Mesendoderm (in vitro differentiated cells): ENCODE measurements around the gene TXNDC11.

ENCODE experiments used
- DNase-seq: peaks from one replicate; pipeline ENCODE4 v3.0.0; 2013
- H2AK5ac ChIP-seq: 2 replicates; pipeline ENCODE4 v1.6.1; 2013; ENCODE audit warnings: low read length, inconsistent platforms
- H2BK120ac ChIP-seq: 2 replicates; pipeline ENCODE4 v1.6.1; 2013; ENCODE audit warnings: low read depth, mild to moderate bottlenecking, low read length, moderate library complexity, mixed read lengths
- H2BK15ac ChIP-seq: replicated peaks from 2 replicates; pipeline ENCODE4 v1.6.1; 2013; ENCODE audit warnings: low read depth, mild to moderate bottlenecking, moderate library complexity
- H2BK5ac ChIP-seq: 2 replicates; pipeline ENCODE4 v1.6.1; 2013; ENCODE audit warnings: low read length, inconsistent platforms
- H3K18ac ChIP-seq: 2 replicates; pipeline ENCODE4 v1.6.1; 2013; ENCODE audit warnings: mild to moderate bottlenecking, low read length, mixed read lengths
- H3K23ac ChIP-seq: one replicate; pipeline ENCODE4 v1.6.1; 2013; ENCODE audit warnings: low read length
- H3K27ac ChIP-seq: 2 replicates; pipeline ENCODE4 v1.5.1; 2013; ENCODE audit warnings: low read depth, mild to moderate bottlenecking, inconsistent platforms, low read length, moderate library complexity
- H3K27me3 ChIP-seq: 2 replicates; pipeline ENCODE4 v1.6.1; 2013; ENCODE audit warnings: low read length, control low read depth, mild to moderate bottlenecking, inconsistent platforms; ENCODE audit not compliant: insufficient read depth, poor library complexity
- H3K36me3 ChIP-seq: 2 replicates; pipeline ENCODE4 v1.6.1; 2013; ENCODE audit warnings: low read length, inconsistent platforms; ENCODE audit not compliant: control insufficient read depth, insufficient read depth
- H3K4ac ChIP-seq: one replicate; pipeline ENCODE4 v1.6.1; 2013; ENCODE audit warnings: low read depth, mild to moderate bottlenecking, low read length, moderate library complexity
- H3K4me1 ChIP-seq: 2 replicates; pipeline ENCODE4 v1.6.1; 2013; ENCODE audit warnings: low read depth, low read length, inconsistent platforms; ENCODE audit not compliant: control insufficient read depth
- H3K4me2 ChIP-seq: 2 replicates; pipeline ENCODE4 v1.6.1; 2013; ENCODE audit warnings: low read length
- H3K4me3 ChIP-seq: 2 replicates; pipeline ENCODE4 v1.5.1; 2013; ENCODE audit warnings: mild to moderate bottlenecking, low read length
- H3K56ac ChIP-seq: one replicate; pipeline ENCODE4 v1.6.1; 2013; ENCODE audit warnings: low read length
- H3K79me1 ChIP-seq: 2 replicates; pipeline ENCODE4 v1.6.1; 2013; ENCODE audit warnings: low read length, inconsistent platforms
- H3K79me2 ChIP-seq: 2 replicates; pipeline ENCODE4 v1.6.1; 2013; ENCODE audit warnings: mild to moderate bottlenecking, low read length; ENCODE audit not compliant: control insufficient read depth, insufficient read depth
- H3K9ac ChIP-seq: 2 replicates; pipeline ENCODE4 v1.6.1; 2013; ENCODE audit warnings: low read length, inconsistent platforms
- H4K5ac ChIP-seq: one replicate; pipeline ENCODE4 v1.6.1; 2013; ENCODE audit warnings: low read length
- H4K8ac ChIP-seq: one replicate; pipeline ENCODE4 v1.6.1; 2013; ENCODE audit warnings: low read depth, mild to moderate bottlenecking, control low read depth, low read length, moderate library complexity
- WGBS: extraction: QIAGEN DNeasy Blood & Tissue Kit; methylation state at CpG from one replicate; pipeline ENCODE4 v1.1.7; 2013; ENCODE audit warnings: low lambda C conversion rate, missing lambda C conversion rate; ENCODE audit not compliant: insufficient coverage; ENCODE audit errors: extremely low coverage; 5-methylcytosine and 5-hydroxymethylcytosine counted together

The TXNDC11 gene

DNA sequence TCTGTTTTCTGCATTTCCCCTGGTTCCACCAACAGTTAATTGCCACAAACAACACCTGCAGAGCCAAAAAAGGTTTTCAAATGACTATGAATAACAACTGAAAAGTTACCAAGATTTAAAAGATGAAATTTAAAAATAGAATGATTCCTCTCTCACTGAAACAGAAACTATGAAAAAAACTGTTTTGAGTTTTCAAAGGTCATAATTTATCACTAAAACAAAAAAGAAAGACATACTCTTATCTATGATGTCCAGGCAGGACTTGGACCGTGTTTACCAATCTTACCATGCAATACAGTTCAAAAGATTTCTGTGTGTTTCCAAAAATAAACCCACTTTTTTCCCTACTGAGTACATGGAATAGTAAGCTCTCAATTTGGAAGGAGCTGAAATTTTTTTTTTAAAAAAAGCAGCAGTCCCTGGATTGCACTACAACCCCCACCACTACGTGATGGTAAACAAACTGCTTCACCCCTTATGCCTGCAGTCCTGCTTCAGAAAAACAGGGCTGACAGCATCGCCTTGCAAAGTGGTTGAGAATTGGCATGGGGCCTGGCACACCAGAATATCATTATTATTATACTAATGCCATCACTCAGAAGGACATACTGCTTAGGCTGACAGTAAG is 8.5 kb downstream of the TXNDC11 start:
- H3K4me3 ChIP-seq, result no peak overlapping the region
- H3K79me1 ChIP-seq, result peaks cover 11% of the 10 kb centered on the region
- no peak overlapping the region for H2AK5ac ChIP-seq
- H3K18ac ChIP-seq, result no peak overlapping the region
- H2BK120ac ChIP-seq, result no peak overlapping the region
- H3K79me2 ChIP-seq, result peaks cover 8% of the 10 kb centered on the region
- no peaks in the 10 kb centered on the region for H3K27me3 ChIP-seq
- H3K4ac ChIP-seq, result no peak overlapping the region
- no peak overlapping the region for H3K23ac ChIP-seq
- no peak overlapping the region for H4K8ac ChIP-seq
- no peak overlapping the region for H2BK5ac ChIP-seq
- no peak overlapping the region for H3K56ac ChIP-seq
- no peak overlapping the region for H2BK15ac ChIP-seq
- no peak overlapping the region for H3K27ac ChIP-seq
- WGBS, result no CpG with 5 or more reads among the region's 3 CpGs
- peaks cover 7% of the 10 kb centered on the region for H3K36me3 ChIP-seq
- H3K4me1 ChIP-seq, result no peaks in the 10 kb centered on the region
- no peak overlapping the region for H4K5ac ChIP-seq
- no peak overlapping the region for H3K4me2 ChIP-seq
- H3K9ac ChIP-seq, result no peak overlapping the region
- no peak for DNase-seq

DNA sequence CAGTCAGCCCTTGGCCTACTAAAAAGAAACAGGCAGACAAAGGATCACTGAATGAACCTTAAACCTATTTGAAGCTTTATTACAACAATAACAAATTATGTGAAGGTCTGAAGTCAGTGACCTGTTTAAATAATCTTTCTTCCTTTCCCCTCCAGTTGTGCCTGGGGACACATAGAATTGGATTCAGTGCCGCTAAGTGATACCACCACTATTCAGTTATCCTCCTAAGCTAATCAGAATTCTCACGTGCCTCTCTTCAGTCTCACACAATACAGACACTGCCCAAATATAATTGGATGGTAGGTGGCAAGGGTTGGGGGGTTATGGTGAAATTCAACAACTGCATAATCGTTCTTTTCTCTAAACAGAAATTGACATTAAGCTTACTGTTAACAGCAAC is 11.4 kb downstream of the TXNDC11 start:
- Histone ChIP-seq H3K56ac (no peak overlapping the region), H2BK120ac (no peak overlapping the region), H3K4me3 (no peak overlapping the region), H4K8ac (no peak overlapping the region), H3K23ac (no peak overlapping the region), H3K79me1 (peaks cover under 1% of the 10 kb centered on the region), H3K18ac (no peak overlapping the region), H3K27me3 (no peaks in the 10 kb centered on the region), H2AK5ac (no peak overlapping the region), H3K79me2 (no peaks in the 10 kb centered on the region), H2BK15ac (no peak overlapping the region), H3K4me1 (no peaks in the 10 kb centered on the region), H3K4me2 (no peak overlapping the region), H2BK5ac (no peak overlapping the region), H4K5ac (no peak overlapping the region), H3K9ac (no peak overlapping the region), H3K4ac (no peak overlapping the region), H3K36me3 (peaks cover 3% of the 10 kb centered on the region), H3K27ac (no peak overlapping the region)
- no peak for DNase-seq
- WGBS, result no CpG with 5 or more reads among the region's 3 CpGs

DNA sequence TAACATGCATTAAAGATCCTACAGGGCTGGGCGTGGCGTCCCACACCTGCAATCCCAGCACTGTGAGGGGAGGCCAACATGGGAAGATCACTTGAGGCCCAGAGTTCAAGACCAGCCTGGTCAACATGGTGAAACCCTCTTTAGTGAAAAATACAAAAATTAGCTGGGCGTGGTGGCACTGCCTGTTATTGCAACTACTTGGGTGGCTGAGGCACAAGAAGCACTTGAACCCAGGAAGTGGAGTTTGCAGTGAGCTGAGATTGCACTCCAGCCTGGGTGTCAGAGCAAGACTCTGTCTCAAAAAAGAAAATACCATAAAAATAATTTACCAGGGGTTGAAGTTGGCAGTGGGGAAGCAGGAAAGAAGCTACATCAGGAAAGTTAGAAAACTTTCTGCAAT is 12.9 kb downstream of the TXNDC11 start:
- WGBS, result no CpG with 5 or more reads among the region's 3 CpGs
- Histone ChIP-seq H4K8ac (no peak overlapping the region), H4K5ac (no peak overlapping the region), H2BK15ac (no peak overlapping the region), H3K27me3 (no peaks in the 10 kb centered on the region), H2BK120ac (no peak overlapping the region), H3K79me1 (no peaks in the 10 kb centered on the region), H3K27ac (no peak overlapping the region), H3K18ac (no peak overlapping the region), H3K79me2 (no peaks in the 10 kb centered on the region), H3K4ac (no peak overlapping the region), H2BK5ac (no peak overlapping the region), H3K56ac (no peak overlapping the region), H3K4me1 (no peaks in the 10 kb centered on the region), H3K4me2 (no peak overlapping the region), H3K9ac (no peak overlapping the region), H3K36me3 (peaks cover 2% of the 10 kb centered on the region), H3K4me3 (no peak overlapping the region), H3K23ac (no peak overlapping the region), H2AK5ac (no peak overlapping the region)
- DNase-seq, result no peak

DNA sequence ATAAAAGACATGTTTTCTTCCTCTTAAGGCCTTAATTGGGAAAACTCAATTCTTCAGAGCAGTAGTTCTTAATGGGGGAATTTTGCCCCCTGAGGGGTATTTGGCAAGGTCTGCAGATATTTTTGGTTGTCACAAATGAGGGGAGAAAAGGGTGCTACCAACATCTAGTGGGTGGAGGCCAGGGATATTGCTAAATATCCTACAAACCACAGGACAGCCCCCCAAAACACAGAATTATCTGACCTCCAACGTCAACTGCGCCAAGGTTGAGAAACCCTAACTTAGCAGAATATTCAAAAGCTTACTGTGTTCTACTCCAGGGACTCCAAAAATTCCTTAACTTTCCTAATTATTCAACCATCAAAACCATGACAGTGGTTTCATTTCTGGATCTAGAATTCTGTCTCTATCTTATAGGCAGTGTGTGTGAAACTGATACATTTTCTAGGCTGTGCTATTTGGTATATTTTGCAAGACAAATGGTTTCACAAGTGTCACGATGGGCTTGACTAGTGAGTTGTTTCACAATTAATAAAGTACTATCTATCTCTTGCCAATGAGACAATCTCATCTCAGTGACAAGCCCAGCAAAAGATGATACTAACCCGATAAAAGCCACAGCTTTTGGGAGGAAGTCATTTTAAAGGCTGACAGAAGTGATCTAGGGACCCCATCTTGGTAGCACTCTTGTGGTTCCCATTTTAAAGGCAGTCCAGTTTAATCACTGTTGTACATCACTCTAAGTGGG is 14.7 kb downstream of the TXNDC11 start:
- DNase-seq, result no peak
- no peak overlapping the region for H3K18ac ChIP-seq

DNA sequence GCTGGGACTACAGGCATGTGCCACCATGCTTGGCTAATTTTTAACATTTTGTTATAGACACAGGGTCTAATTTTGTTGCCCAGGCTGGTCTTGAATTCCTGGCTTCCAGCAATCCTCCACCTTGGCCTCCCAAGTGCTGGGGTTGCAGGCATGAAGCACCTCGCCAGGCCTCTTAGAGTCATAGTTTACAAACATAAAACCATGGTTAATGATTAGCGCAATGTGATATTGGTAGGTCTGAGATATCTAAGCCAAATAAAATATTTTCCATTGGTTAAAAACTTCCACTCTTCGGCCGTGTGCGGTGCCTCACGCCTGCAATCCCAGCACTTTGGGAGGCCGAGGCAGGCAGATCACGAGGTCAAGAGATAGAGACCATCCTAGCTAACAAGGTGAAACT is 16.6 kb downstream of the TXNDC11 start:
- Histone ChIP-seq H4K8ac (no peak overlapping the region), H3K27ac (no peak overlapping the region), H3K27me3 (no peaks in the 10 kb centered on the region), H3K36me3 (peaks cover 1% of the 10 kb centered on the region), H3K9ac (no peak overlapping the region), H2AK5ac (no peak overlapping the region), H2BK5ac (no peak overlapping the region), H2BK15ac (no peak overlapping the region), H4K5ac (no peak overlapping the region), H3K4ac (no peak overlapping the region), H3K56ac (no peak overlapping the region), H3K79me1 (no peaks in the 10 kb centered on the region), H2BK120ac (no peak overlapping the region), H3K4me1 (no peaks in the 10 kb centered on the region), H3K4me3 (no peak overlapping the region), H3K23ac (no peak overlapping the region), H3K4me2 (no peak overlapping the region), H3K18ac (no peak overlapping the region), H3K79me2 (no peaks in the 10 kb centered on the region)
- WGBS, result no CpG with 5 or more reads among the region's 8 CpGs
- DNase-seq, result no peak

More for the DNA sequence above, 14.7 kb downstream of the TXNDC11 start:
- no peak overlapping the region for H2BK5ac ChIP-seq
- H4K5ac ChIP-seq, result no peak overlapping the region
- no peak overlapping the region for H2AK5ac ChIP-seq
- H3K27me3 ChIP-seq, result no peaks in the 10 kb centered on the region
- no peak overlapping the region for H3K27ac ChIP-seq
- no peaks in the 10 kb centered on the region for H3K4me1 ChIP-seq
- no peaks in the 10 kb centered on the region for H3K79me1 ChIP-seq
- no peak overlapping the region for H3K4me3 ChIP-seq
- no peak overlapping the region for H3K9ac ChIP-seq
- H2BK15ac ChIP-seq, result no peak overlapping the region
- H2BK120ac ChIP-seq, result no peak overlapping the region
- H3K4me2 ChIP-seq, result no peak overlapping the region
- peaks cover 1% of the 10 kb centered on the region for H3K36me3 ChIP-seq
- no peak overlapping the region for H3K56ac ChIP-seq
- H3K4ac ChIP-seq, result no peak overlapping the region
- no peak overlapping the region for H3K23ac ChIP-seq
- WGBS, result no CpG with 5 or more reads among the region's 4 CpGs
- no peaks in the 10 kb centered on the region for H3K79me2 ChIP-seq
- H4K8ac ChIP-seq, result no peak overlapping the region
